Upper lobe of left lung (tissue), 4 donors: ENCODE results near the gene EHMT2.

Experiments used
- CTCF ChIP-seq, 6 experiments: fragments of 450-650 bp in 4 of 6; fragments of 200-600 bp in 2 of 6; sonication (generic) in 2 of 6; IDR thresholded peaks; one replicate each; pipeline ENCODE4 v1.5.1; 2016 to 2019; ENCODE audit warnings: antibody characterized with exemption in 6 of 6
- EP300 ChIP-seq, 4 donors: sonication (generic); formaldehyde crosslinking; IDR thresholded peaks; one replicate each; pipeline ENCODE4 v1.5.1; 2017; ENCODE audit warnings: antibody characterized with exemption in 4 of 4, control low read depth in 2 of 4
- POLR2A ChIP-seq, 4 donors: fragments of 450-650 bp; IDR thresholded peaks; one replicate each; pipeline ENCODE4 v1.5.1; 2016 to 2017; ENCODE audit warnings: antibody characterized with exemption in 4 of 4, mild to moderate bottlenecking in 2 of 4

GRCh38 chr6:31943742-31944141 lies 46.2 kb upstream of the EHMT2 start:
- no peak for TF ChIP-seq CTCF (IDR thresholded peaks at IDR 0.05)
- no peak for TF ChIP-seq POLR2A (IDR thresholded peaks at IDR 0.05)
- TF ChIP-seq EP300 (IDR thresholded peaks at IDR 0.05): no peak
